ENCODE data around the gene SMPDL3A.

SMPDL3A gene

DNA sequence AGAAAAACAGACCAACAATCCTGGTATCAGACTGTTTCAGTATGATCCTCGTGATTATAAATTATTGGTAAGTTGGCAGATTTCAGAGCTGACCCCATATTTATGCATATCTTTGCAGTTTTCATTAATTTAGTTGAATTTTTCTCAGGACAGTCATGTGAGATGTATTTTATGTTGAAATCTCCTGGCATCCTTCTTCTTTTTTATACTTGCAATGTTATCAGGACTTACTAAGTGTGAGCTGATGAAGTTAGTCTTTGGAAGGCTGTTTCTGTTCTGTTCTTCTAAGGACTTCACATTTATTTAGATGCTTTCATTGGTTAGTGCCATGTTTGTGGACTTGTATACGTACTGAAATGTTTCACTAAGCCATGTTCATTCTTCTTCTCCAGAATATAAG, 17.2 kb downstream of the SMPDL3A start:
- no peak for DNase-seq

DNA sequence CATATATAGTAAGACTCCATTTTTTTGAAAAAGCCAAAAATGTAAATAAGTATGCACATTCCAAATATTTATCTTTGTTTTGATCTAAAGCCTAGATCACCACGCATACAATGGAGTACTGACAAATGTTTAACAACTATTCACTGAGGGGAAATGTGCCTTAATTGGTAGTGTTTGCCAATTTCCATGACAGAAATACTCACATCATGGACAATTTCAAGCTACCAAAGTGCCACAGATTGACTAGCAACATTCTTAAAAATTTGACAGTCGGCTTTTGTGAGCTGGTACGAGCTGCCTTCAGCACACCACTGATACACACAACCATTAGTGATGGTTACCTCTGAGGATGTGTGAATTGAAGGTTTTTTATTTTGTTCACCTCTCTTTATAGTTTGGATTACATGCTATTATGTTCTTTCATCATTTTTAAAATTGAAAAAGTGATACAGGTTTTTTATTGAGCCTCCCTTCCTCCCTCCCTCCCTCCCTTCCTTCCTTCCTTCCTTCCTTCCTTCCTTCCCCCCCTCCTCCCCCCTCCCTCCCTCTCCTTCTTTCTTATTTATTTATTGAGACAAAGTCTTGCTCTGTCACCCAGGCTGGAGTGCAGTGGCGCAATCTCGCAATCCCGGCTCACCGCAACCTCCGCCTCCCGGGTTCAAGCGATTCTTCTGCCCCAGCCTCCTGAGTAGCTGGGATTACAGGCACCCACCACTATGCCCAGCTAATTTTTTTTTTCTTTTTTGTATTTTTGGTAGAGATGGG, 19.2 kb downstream of the SMPDL3A start:
- peak in 1 of 2 experiments; percentile 57 for DNase-seq

GRCh38 chr6:122809001-122809400, 19.9 kb downstream of the SMPDL3A start:
- DNase-seq = no peak

- DNase-seq = no peak
These were observed 20.6 kb downstream of the SMPDL3A start for GRCh38 chr6:122809691-122810090.

DNA sequence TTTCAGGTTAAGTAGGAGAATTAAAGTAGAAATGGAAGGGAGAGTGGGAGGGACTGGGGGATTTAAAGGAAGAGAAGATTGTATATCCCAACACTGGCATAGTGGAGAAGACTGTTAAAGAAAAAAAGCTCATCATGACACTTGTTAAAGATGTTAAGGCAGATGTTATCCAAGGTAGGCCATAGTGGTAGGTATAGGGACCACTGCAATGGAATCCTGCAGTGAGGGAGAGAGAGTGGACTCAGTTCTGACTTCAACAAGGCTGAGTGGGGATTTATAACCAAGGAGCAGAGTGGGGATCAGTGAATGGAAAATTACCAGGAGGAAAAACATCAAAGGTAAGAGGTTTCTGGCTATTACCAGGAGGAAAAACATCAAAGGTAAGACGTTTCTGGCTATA, 21.1 kb downstream of the SMPDL3A start:
- no peak for DNase-seq

GRCh38 chr6:122817358-122817757, 28.3 kb downstream of the SMPDL3A start:
- peak in 1 of 2 experiments; percentile 73 for DNase-seq

DNA sequence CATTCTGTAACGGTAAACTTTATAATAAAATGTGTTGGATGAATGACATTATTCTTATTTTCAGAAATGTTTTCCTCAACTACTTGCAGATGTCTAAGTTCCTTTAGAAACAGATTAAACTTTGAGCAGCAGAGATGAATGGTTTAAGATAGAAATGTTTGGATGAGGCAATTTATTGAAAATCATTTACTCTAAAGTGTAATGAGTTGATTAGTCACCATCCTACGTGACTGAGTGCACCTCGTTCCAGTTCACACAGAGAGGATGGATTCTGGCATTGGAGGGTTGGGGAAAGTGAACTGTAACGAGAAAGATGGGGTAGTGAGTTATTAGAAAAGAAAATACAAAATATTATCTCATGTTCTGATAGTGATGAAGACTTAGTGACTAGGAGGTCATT, 28.7 kb downstream of the SMPDL3A start:
- peak; percentile 31 to 74 for DNase-seq

- peak; percentile 51 to 73 for DNase-seq
These were observed 29.8 kb downstream of the SMPDL3A start for GRCh38 chr6:122818866-122819265.

DNA sequence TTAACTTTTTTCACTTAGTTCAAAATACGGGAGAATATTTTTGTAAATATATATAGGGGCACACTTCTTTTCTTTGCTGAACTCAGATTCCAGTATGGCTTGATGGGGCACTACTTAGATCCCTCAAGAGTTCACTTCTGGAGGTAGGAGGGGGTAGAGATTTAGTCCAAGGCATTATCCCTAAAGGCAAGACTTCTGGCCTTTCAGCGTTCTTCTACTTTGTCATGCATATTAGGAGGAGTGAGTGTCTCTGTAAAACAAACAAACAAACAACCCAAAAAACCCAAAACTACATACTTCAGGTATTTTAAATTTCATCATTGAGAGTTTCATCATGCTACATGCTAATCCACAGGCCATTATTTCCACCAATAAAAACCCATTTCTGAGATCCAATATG, 32.0 kb downstream of the SMPDL3A start:
- DNase-seq = no peak

DNA sequence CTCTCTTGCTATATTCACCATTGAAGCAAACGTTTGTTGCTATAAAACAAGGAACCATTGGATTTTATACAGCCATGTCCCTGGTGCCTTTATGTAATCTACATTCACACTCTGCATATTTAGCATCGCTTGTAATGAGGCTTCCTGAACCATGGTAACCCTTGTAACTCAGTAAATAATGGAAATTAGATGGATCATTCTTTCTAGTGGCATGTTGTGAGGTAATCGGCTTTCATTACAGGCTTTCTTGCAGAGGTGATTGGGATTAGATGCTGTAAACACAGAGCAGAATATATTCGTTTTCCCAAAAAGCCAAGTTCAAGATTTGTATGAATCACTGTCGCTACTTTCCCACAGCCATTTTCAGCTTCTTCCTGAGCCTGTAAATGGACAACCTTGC, 36.1 kb downstream of the SMPDL3A start:
- no peak for DNase-seq

DNA sequence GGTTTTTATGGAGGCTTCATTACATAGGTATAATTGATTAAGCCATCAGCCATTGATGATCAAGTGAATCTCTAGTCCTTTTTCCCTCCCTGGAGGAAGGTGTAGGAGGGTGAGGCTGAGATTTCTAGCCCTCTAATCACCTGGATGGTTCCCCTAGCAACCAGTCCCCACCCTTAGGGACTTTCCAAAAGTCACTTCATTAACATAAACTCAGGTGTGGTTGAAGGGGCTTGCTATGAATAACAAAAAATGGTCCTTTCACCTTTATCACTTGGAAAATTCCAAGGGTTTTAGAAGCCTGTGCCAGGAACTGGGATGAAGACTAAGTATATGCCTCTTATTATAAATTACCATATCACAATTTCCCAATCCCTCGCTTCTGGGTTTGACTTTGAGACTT, 40.4 kb downstream of the SMPDL3A start:
- DNase-seq = no peak

- DNase-seq = no peak
These were observed 42.5 kb downstream of the SMPDL3A start for GRCh38 chr6:122831511-122831910.

DNA sequence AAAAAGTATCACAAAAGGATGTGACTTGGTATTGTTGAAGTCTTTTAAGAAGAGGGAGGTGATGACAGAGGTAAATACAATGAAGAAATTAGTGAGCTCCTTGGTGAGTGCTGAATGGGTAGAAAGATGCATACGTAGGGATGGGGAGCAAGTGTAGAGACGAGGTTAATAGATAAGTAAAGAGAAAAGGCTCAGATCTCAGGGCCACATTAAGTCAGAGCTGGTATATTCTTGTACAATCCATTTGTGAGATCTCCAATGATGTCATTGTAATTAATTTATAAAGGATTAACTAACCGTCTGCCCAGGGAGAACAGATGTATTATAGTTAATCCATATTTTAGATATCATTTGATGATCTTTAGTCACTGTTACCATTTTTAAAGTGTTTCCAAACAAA, 43.4 kb downstream of the SMPDL3A start:
- no peak for DNase-seq

DNA sequence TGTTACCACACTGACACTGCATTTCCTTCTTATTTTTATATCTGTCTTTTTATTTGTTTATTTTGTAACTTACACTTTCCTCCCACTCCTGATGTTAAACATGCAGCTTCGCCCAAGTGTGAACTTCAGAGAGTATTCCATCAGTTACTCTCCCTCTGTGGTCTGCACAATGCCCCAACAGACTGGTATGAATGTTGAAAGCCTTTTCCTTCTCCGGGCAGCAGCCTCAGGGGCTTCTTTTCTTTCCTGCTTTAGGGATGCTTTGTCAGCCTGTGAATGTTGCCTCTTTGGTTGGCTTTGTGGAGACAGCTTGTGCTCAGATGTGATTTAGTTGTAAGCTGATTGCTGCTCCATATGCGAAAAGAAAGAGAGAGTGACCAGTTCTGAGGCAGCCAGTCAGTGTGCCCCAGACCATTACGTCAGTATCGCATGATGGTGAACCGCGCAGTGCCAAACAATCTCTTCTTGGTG, 44.0 kb downstream of the SMPDL3A start:
- DNase-seq = no peak

DNA sequence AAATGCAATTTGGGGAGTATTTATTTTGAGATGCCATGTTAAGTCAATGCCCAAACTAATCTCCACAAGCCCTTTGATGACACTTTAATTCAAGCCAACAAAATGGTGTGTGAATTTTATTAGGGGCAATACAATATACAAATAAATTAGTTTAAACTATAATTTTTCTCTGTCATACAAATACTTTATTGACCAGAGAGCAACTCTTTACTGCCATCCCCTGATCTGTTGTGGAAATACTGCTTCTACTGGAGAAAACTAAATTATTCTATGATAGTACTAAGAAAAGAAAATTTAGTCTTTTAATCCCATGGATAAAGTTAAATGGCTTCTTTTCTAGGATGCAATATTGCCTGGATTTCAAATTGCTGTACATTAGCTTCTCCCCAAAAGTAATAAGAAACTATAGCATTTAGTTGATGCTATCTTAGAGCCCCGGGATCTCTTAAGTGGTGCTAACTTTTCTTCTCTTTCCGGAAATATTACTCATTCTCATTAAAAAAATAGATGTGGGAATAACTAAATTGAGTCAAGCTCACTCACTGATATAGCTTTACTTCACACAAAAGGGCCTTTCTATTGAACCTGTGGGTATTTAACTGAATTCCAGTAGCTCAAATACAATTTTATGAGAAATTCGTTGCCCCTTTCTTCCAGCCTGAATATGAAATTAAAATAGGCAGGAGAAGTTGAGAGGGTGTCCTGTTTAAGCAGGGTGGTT, 49.2 kb downstream of the SMPDL3A start:
- DNase-seq = no peak

DNA sequence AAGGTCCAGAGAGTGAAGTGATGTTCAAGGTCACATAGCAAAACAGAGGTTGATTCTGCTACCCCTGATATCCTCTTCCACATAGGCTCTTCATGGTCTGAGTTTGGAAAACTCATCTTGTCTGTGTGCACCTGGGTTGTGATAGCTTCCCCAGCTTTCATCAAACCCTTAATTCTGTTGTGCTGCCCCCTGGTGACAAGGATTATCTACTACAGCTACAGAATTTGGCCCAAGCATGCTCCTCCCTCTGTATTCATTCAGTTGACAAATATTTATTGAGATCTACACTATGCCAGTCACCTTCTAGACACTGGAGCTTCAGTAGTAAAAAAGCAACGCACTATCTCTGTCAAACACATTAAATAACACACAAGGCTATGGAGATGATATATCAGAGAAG, 50.4 kb downstream of the SMPDL3A start:
- peak in 1 of 2 experiments; percentile 50 for DNase-seq

- no peak for DNase-seq
These were observed 50.8 kb downstream of the SMPDL3A start for GRCh38 chr6:122839906-122840305.

DNA sequence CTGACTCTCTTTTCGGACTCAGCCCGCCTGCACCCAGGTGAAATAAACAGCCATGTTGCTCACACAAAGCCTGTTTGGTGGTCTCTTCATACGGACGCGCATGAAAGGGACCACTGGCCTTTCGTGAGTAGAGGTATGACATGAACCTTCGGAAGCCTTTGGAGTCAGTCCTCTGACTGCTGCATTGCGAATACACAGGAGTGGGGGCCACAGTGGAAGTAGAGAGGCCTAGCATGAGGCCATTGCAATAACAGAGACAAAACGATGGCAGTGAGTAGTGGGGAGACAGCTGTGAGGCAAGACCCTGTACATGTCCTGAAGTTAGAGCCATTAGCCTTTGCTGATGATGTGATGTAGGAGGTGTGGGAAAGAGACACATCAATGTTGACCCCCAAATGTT, 56.4 kb downstream of the SMPDL3A start:
- DNase-seq = no peak

- no peak for DNase-seq
These were observed 57.0 kb downstream of the SMPDL3A start for GRCh38 chr6:122845916-122846612.

DNA sequence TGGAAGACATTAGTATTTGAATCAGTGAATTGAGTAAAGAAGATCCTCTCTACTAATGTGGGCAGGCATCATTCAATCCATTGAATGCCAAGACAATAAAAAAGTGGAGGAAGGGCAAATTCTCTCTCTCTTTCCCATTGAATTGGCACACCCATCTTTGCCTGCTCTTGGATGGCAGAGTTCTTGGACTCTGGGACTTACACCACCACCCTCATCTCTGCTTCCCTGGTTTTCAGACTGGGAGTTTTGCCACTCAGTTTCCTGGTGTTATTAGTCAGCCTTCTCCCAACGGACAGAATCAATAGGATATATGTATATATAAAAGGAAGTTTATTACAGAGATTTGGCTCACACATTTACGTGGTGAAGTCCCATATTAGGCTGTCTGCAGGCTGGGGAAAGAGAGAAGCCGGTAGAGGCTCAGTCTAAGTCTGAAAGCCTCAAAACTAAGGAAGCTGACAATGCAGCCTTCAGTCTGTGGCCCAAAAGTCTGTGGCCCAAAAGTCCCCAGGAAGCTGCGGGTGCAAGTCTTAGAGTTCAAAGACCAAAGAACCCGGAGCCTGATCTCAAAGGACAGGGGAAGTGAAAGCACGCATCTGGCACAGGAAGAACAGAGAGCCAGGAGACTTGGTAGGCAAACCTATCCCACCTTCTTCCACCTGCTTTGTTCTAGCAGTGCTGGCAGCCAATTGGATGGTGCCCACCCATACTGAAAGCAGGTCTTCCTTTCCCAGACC, 64.4 kb downstream of the SMPDL3A start:
- no peak for DNase-seq
